ENCODE measurements around the gene RNU1-1.
"Not testable (repeated sequence)": the region's sequence is repeated elsewhere in the genome, so short reads cannot be mapped to it uniquely, and the experiment has no call there.

DNA sequence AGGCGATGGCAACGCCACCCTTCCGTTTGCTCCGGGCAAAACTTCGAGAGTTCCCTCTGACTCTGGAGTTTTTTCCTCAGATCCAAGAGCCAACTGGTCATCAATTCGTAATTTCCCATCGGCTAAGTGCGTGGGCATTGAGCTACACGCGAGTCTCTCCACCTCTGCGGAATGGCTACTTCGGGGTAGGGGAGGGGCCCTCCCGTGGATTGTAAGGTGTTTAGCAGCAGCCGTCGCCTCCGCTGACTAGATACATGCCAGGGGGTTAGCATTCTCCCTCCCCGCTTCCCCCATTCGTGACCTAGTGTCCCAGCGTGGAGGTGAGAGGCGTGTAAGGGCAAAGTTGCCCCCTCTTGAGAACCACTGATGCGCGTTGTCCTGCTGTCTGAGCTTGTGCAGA, 21.8 kb upstream of the RNU1-1 start:
- TF ChIP-seq, protein P1, sequence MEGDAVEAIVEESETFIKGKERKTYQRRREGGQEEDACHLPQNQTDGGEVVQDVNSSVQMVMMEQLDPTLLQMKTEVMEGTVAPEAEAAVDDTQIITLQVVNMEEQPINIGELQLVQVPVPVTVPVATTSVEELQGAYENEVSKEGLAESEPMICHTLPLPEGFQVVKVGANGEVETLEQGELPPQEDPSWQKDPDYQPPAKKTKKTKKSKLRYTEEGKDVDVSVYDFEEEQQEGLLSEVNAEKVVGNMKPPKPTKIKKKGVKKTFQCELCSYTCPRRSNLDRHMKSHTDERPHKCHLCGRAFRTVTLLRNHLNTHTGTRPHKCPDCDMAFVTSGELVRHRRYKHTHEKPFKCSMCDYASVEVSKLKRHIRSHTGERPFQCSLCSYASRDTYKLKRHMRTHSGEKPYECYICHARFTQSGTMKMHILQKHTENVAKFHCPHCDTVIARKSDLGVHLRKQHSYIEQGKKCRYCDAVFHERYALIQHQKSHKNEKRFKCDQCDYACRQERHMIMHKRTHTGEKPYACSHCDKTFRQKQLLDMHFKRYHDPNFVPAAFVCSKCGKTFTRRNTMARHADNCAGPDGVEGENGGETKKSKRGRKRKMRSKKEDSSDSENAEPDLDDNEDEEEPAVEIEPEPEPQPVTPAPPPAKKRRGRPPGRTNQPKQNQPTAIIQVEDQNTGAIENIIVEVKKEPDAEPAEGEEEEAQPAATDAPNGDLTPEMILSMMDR (IDR thresholded peaks at IDR 0.05; ENCODE audit: insufficient read depth, low read length), result not testable (repeated sequence)
- TF ChIP-seq, protein P2, sequence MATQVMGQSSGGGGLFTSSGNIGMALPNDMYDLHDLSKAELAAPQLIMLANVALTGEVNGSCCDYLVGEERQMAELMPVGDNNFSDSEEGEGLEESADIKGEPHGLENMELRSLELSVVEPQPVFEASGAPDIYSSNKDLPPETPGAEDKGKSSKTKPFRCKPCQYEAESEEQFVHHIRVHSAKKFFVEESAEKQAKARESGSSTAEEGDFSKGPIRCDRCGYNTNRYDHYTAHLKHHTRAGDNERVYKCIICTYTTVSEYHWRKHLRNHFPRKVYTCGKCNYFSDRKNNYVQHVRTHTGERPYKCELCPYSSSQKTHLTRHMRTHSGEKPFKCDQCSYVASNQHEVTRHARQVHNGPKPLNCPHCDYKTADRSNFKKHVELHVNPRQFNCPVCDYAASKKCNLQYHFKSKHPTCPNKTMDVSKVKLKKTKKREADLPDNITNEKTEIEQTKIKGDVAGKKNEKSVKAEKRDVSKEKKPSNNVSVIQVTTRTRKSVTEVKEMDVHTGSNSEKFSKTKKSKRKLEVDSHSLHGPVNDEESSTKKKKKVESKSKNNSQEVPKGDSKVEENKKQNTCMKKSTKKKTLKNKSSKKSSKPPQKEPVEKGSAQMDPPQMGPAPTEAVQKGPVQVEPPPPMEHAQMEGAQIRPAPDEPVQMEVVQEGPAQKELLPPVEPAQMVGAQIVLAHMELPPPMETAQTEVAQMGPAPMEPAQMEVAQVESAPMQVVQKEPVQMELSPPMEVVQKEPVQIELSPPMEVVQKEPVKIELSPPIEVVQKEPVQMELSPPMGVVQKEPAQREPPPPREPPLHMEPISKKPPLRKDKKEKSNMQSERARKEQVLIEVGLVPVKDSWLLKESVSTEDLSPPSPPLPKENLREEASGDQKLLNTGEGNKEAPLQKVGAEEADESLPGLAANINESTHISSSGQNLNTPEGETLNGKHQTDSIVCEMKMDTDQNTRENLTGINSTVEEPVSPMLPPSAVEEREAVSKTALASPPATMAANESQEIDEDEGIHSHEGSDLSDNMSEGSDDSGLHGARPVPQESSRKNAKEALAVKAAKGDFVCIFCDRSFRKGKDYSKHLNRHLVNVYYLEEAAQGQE (IDR thresholded peaks at IDR 0.05; ENCODE audit: insufficient replicate concordance, low read depth), result not testable (repeated sequence)
- not testable (repeated sequence) for TF ChIP-seq GABPA, POLR2AphosphoS5 (IDR thresholded peaks at IDR 0.05; ENCODE audit: low read depth)

Data from HL-60 (cell line).